H1 (cell line): ENCODE measurements around the gene SULF2. TPM values are rescaled to one million over a fixed set of nuclear protein-coding genes. Genes with fewer than 3 reads are reported as not detected.

Experiments
- GABPA ChIP-seq: IDR thresholded peaks from 2 replicates; pipeline ENCODE4 v1.6.1; 2011; ENCODE audit warnings: mild to moderate bottlenecking, low read length, moderate library complexity, borderline replicate concordance; ENCODE audit not compliant: insufficient read depth
- polyA plus RNA-seq, 7 experiments: library from polyadenylated mRNA; depleted of rRNA in 3 of 7; stranded (reverse) in 5 of 7; unstranded in 2 of 7; fragments of >200 nt in 5 of 7; fragments of 200-250 nt in 2 of 7; gene quantifications; 1 replicate in 5 of 7; 2 replicates in 1 of 7; 4 replicates in 1 of 7; pipeline versions ENCODE4 v1.2.1 to v1.2.3, GENCODE V29; 2011 to 2013; ENCODE audit warnings: missing spikeins in 2 of 7, mixed read lengths in 2 of 7
- total RNA-seq: library from RNA; stranded (reverse); fragmentation: NEBNext Ultra II Directional; extraction: Animal tissue kit (Norgen Biotek cat#: 25700); gene quantifications from 2 replicates; pipeline ENCODE4 v1.2.1, GENCODE V29; 2021

SULF2 gene
- total and polyA plus RNA-seq, 2 of the 8 experiments (the other 6 are each of a cell fraction or from before 2014, with no cell fraction given) = 15.7 to 28.2 TPM

DNA sequence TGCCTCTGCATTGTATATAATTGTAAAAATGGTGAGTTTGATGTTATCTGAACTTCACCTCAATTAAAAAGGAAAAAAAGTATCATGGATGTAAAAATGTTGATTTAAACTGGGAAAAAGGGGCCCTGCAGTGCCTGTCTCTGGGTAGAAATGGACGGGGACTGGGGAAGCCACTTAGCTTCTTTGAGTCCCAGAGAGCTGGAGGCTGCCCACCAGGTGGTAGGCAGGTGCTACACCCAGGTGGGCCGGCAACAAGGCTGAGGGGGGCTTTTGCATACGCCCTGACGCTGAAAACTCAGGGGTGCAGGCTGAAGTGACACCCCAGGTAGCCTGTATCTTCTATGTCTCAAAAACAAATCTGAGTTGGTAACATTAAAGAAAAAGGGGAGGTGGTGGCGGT lies 118.2 kb downstream of the SULF2 start (continued):
- TF ChIP-seq GABPA = no peak
